ENCODE results near the gene ABR.

Gene ABR

DNA sequence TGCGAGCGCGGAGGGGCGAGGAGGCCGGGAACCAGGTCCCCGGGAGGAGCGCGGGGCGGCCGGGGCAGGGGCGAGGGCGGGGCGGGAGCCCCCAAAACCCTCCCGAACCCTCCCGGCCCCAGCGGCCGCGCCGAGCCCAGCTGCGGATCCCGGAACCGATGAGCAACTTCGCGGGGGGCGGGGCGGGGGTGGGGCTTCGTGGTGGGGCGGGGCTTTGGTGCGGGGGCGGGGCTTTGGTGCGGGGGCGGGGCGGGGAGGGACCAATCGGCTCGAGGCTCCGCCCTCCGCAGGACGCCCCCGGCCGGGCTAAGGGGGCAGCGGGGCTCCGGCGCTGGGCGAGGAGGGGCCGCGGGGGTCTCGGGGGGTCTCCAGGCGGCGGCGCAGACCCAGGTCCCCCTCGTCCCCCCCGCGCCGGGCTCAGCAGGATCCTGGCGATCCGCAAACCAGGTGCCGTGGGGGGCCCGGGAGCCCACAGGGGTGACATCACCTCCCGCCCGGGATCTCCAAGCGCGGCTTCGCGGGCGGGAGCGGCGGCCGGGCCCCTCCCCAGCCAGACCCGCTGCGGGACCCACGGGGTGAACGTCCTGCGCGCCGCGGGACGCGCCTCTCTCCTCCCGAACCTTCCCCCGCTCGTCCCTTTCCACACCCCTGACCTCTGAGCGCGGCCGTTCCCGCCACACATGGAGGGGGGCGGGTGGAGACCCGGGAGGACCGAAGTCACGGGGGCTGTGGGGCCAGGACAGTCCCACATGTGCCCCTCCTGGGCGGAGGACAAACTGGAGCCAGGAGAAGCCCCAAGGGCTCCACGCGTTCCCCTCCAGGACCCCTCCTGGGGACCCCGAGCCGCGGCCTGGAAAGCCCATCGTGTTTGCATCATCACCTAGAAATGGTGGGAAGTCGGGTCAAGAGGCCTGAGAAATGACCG lies at the start of gene ABR:
ABR (minus strand) TSS at position 164 of the 925 bp plus-strand sequence. CDS start 254 bp downstream, outside the sequence.
- no peak for DNase-seq (ENCODE audit: low read depth)
- peak within 1 kb of the TSS; percentile 76 for H3K4me3 ChIP-seq (ENCODE audit: low read depth, low read length)
- TF ChIP-seq CTCF (IDR thresholded peaks at IDR 0.05; ENCODE audit: low read depth, low read length, missing control alignments) = no peak

GRCh38 chr17:1229349-1229899 lies 49.6 kb upstream of the ABR start:
- TF ChIP-seq CTCF (IDR thresholded peaks at IDR 0.05; ENCODE audit: low read depth, low read length, missing control alignments) = no peak
- no peak for DNase-seq (ENCODE audit: low read depth)
- in situ Hi-C loops (cut with HindIII; ENCODE audit: low sequenced_read_pairs) = no loop called here
- peak overlapping the region; percentile 24 for H3K4me3 ChIP-seq (ENCODE audit: low read depth, low read length)

More for the DNA sequence above, at the start of gene ABR:
- in situ Hi-C loops (cut with HindIII; ENCODE audit: low sequenced_read_pairs) = no loop called here

DNA sequence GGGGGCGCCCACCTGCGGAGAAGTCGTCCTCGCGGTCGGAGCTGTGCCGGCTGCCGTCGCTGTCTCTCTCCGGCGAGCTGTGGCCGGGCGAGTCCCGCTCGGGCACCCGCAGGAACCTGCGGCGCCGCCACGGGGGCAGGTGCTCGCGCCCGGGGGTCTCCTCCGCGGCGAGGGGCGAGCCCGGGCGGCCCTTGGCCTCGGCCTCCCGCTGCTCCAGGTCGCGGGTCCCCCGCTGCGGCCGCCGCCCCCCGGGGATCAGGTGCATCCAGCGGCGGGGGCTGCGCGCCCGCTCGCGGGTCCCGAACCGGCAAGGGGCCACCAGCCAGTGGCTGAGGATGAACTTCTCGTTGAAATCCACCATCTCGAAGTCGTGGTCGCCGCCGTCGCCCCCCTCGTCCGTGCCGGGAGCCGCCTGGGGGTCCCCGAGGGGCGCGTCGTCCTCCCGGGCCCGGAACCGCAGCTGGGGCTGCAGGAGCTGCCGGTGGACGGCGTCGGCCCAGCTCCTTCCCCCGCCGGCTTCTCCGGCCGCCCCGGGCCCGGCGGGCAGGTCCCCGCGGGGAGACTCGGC lies 49.1 kb upstream of the ABR start:
- no peak for TF ChIP-seq CTCF (IDR thresholded peaks at IDR 0.05; ENCODE audit: low read depth, low read length, missing control alignments)
- DNase-seq (ENCODE audit: low read depth) = no peak
- in situ Hi-C loops (cut with HindIII; ENCODE audit: low sequenced_read_pairs) = no loop called here
- H3K4me3 ChIP-seq (ENCODE audit: low read depth, low read length) = no peak overlapping the region

DNA sequence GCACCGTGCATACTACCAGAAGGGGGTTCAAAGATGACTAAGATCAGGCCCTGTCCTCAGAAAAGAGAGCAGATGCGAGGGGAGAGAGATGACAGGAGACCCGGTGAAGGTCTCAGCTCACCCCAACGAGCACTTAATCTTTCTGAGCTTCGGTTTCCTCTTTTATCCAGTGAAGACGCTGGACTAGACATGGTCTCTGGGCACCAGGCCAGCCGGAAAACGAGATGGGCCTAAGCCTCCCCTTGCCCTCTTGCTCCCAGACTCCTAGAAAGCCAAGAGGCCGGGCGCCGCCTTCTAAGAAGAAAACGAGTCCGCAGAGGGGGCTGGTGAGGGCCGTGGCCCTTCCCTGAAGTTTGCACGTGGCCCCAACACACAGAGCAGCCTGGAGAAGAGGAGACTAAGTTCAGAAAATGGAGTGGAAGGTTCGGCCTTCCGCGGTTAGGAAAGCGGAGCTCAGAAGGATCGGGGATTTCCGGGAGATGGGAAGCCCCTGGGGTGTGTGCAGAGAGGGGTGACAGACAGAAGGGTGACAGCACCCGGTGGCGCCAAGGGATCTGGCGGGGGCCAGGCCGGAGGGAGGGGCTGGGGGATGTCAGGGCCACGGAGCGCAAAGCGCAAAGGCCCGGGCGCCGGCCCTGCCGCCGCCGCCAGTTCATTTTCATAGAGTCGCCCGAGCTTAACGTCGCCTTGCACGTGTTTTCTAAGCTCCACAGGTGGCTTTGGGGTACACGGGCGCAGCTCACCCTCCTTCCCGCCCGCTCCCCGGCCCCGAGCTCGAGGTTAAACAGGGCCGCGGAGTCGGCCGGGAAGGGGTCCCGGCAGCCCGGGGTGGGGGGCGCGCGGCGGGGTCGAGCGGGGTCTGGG lies 48.4 kb upstream of the ABR start:
- in situ Hi-C loops (cut with HindIII; ENCODE audit: low sequenced_read_pairs) = no loop called here
- TF ChIP-seq CTCF (IDR thresholded peaks at IDR 0.05; ENCODE audit: low read depth, low read length, missing control alignments) = no peak
- DNase-seq (ENCODE audit: low read depth) = no peak
- H3K4me3 ChIP-seq (ENCODE audit: low read depth, low read length) = no peak overlapping the region

DNA sequence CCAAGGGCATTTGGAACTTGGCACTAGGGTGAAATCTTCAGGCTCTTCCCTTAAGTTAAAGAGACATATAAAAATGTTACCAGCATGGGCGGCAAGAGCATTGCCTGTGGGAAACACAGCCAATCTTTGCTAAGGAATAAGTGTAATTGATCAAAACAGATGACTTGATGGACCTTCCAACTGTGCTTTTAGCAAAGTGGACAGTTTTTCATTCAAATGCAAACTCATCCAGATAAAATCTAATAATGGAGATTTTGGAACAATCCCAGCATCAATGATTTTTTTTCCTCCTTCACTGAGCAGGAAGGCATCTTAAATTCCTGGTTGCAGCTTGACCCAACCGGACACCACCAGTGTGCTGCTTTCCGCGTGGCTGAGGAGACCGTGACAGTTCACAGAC lies 47.6 kb upstream of the ABR start:
- no peak overlapping the region for H3K4me3 ChIP-seq (ENCODE audit: low read depth, low read length)
- TF ChIP-seq CTCF (IDR thresholded peaks at IDR 0.05; ENCODE audit: low read depth, low read length, missing control alignments) = no peak
- DNase-seq (ENCODE audit: low read depth) = no peak
- in situ Hi-C loops (cut with HindIII; ENCODE audit: low sequenced_read_pairs) = no loop called here

DNA sequence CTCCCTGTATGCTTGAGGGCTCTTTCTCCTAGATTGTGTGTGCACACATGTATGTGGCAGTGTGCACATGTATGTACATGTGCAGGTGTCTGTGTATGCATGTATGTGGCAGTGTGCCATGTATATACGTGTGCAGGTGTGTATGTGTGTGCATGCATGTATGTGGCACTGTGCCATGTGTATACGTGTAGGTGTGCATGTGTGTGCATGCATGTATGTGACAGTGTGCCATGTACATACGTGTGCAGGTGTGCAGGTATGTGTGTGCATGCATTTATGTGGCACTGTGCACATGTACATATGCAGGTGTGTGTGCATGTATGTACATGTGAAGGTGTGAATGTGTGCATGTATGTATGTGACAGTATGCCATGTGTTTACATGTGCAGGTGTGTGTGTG lies 46.5 kb upstream of the ABR start:
- no peak for DNase-seq (ENCODE audit: low read depth)
- in situ Hi-C loops (cut with HindIII; ENCODE audit: low sequenced_read_pairs) = no loop called here
- TF ChIP-seq CTCF (IDR thresholded peaks at IDR 0.05; ENCODE audit: low read depth, low read length, missing control alignments) = no peak
- H3K4me3 ChIP-seq (ENCODE audit: low read depth, low read length) = no peak overlapping the region
